ENCODE data around the gene RD3L. TPM values are rescaled to one million over a fixed set of nuclear protein-coding genes. Genes with fewer than 3 reads are reported as not detected.

Gene RD3L
- total and polyA plus RNA-seq, 9 of the 15 experiments (the other 6 are each of a cell fraction or from before 2014, with no cell fraction given) = 0.14 TPM; not detected in 8

GRCh38 chr14:103896578-103896977, 45.8 kb downstream of the RD3L start (continued):
- TF ChIP-seq ZMIZ1 (IDR thresholded peaks at IDR 0.05; ENCODE audit: low read depth in 2 of 2, low read length in 2 of 2) = no peak
- TF ChIP-seq MYC (IDR thresholded peaks at IDR 0.05; ENCODE audit: low read depth, low read length) = no peak
- TF ChIP-seq MYC (CRISPR knock-in tag; IDR thresholded peaks at IDR 0.05; ENCODE audit: borderline replicate concordance, low read depth) = no peak
- no peak for TF ChIP-seq HLTF (IDR thresholded peaks at IDR 0.05)
- no peak for TF ChIP-seq ZNF217 (CRISPR knock-in tag; IDR thresholded peaks at IDR 0.05)
- TF ChIP-seq HMG20A (CRISPR knock-in tag; conservative IDR thresholded peaks at IDR 0.05) = no peak
- TF ChIP-seq ZNF274 (IDR thresholded peaks at IDR 0.05; ENCODE audit: borderline replicate concordance, low read depth, low read length) = no peak
- TF ChIP-seq ZNF174 (CRISPR knock-in tag; IDR thresholded peaks at IDR 0.05) = no peak
- no peak for TF ChIP-seq CLOCK (CRISPR knock-in tag; IDR thresholded peaks at IDR 0.05; ENCODE audit: borderline replicate concordance)
- TF ChIP-seq KLF1 (tag; IDR thresholded peaks at IDR 0.05) = no peak
- no peak for TF ChIP-seq ZNF395 (CRISPR knock-in tag; IDR thresholded peaks at IDR 0.05)
- no peak for TF ChIP-seq RBM14 (IDR thresholded peaks at IDR 0.05; ENCODE audit: borderline replicate concordance, insufficient read depth, low read depth, low read length)
